ENCODE data around the gene AOAH. TPM values are rescaled to one million over a fixed set of nuclear protein-coding genes. Genes with fewer than 3 reads are reported as not detected.
"Not testable (repeated sequence)": the region's sequence is repeated elsewhere in the genome, so short reads cannot be mapped to it uniquely, and the experiment has no call there.

AOAH gene
- total RNA-seq, 1 experiment from 2014 or later, result 29.3 TPM

DNA sequence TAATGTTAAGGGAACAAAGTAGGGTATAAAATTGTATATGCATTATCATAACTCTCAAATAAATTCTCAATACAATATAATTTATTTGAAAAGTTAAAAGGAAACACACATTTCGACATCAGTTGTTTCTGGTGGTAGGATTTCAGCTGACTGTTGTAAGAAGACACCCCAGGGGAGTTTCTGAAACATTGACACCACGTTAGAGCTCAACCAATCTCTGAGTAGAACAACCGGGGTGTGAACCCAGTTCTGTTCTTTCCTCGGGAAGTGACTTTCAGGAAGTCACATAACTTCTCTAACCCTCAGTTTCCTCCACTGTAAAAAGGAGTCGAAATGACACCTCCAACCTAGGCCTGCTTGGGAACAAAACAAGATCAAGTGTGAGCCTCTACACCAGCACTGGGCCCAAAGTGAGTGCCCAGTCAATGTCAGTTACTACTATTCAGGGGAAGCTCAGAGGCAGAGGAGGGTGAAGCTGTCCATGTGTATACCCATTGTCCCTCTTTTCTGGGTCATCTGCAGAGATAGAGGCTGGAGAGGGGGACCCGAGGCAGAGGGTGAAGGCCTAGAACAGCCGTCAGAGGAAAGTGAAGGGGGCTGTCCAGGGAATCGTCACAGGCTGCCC lies 67.1 kb downstream of the AOAH start:
- DNase-seq (ENCODE audit: low spot score), result no peak

DNA sequence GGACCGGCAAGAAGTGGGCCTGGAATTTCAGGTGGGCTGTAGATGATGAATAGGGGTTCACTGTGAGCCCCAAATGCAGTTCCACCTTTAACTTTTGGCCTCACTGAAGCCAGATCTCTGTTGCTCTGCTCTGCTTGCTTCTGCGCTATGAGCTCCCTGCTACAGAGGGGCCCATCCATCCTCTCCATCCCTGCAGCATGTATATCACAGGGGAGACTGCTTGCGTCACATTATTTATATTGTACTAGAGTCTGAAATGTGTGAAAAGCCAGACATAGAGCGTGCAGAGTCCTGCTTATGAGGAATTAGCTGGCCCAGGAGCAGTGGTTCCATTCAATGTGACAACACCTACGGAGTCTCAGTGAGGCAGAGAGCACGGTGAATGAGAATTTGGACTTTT lies 69.9 kb downstream of the AOAH start:
- no peak for DNase-seq (ENCODE audit: low spot score)

DNA sequence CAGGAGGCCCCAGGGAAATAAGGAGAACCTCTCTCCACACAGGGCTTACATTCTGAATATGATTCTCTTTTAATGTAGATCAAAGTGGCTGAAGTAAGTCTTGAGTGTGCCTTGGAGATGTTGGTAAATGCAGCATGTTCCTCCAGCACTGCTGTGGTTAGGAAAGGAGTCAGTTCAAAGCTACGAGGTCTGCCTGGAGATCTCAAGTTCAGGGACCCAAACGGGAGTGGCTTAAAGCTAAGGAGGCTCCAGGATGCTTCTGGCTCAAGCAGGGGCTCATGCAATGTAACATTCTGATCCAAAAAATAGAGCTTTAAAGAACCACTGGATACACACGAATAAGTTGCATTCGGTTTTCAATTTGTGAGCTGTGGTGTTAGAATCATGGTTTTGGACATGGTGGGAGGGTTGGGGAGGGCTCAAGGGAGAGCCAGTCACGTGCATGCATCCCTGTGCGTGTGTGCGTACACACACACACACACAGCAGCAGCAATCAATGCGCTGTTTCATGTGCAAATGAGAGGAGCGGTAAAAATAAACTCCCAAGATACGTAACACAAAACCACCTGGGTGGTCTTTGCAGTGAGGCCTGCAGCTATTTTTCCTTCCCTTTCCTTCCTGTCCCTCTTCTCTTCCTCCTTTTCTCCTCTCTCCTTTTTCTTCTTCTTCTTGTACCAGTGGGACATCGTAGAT lies 70.5 kb downstream of the AOAH start:
- DNase-seq (ENCODE audit: low spot score), result no peak

DNA sequence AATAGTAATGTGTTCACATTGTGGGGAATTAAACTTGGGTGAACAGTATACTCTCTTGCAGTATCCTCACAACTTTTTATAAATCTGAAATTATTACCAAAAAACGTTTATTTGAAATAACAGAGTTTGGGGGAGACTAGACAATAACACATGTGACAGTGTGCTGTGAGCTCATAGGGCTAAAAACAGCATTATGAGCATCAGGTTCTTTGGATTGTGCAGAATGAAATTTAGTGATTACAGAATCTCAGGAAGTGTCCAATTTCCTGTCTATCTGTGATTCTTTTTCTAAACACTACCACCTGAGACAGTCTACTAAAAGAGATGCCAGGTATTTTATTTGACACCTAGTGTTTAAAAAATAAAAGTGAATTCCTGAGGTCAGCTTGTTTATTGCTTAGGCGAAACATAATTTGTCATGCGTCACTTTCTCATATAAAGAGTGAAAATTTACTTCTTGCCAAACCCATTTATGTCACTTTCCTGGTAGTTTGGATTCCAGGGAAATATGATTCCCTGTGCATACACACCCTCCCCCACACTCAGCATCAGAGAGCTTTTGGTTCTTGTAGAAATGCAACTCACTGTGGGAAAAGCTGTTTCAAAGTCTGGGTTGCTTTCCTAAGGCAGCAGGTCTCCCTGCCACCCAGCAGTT lies 71.2 kb downstream of the AOAH start:
- DNase-seq (ENCODE audit: low spot score), result peak; percentile 89

DNA sequence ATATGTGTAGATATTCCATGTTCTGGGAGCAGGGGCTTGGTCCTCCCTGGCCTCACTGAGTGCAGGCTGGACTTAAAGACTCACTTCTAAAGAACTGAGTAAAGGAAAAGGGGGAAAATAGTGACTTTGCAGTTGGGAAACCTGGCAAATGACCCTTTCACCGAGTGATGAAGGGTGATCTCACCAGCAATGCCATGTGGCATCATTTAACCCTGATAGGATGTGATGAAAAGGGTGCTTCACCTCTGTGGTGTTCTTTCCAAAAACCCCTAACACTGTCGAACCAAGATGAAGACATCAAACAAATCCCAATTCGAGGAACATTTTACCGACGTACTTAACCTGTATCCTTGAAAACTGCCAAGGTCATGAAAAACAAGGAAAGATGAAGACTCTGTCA lies 71.9 kb downstream of the AOAH start:
- DNase-seq (ENCODE audit: low spot score), result no peak

DNA sequence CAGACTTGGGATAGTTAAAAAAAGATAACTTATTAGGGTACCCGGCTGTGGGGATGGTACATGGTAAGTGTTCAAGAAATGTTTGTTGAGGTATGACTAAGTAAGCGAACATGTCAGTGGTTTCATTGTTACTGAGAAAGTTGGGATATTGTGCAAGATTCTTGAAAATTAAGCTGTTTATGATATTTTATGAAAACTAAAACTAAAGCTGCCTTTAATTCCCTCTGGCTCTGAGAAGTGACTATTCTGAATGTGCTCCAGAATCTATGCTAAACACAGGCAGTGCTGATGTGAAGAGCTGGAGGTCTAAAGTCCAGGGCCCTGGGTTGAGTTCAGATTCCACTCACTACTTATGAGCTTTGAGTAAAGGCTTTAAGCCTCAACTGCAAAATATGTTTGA lies 72.9 kb downstream of the AOAH start:
- no peak for DNase-seq (ENCODE audit: low spot score)

DNA sequence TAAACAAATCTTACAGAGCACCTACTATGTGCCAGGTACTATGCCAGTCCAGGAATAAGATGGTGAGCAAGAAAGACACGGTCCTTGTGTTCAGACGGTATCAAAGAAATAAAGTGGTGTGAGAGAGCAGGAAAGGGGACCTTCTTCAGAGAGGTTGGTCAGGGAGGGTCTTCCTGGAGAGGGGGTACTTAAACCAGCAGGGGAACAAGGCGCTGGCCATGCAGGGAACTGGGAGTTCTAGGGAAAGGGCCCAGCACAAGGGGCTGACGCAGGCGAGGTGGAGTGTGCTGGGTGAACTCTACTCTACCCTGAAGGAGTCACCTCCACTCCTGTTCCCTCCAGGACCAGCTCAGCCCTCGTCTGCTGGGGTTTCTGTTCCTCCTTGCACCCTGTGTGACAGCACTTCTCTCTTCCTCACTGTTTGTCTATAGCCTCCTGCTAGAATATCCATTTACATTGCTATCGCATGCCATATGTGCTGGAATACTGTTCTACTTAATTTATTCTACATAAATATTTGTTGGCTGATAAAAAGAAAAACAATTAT lies 73.5 kb downstream of the AOAH start:
- DNase-seq (ENCODE audit: low spot score), result no peak

DNA sequence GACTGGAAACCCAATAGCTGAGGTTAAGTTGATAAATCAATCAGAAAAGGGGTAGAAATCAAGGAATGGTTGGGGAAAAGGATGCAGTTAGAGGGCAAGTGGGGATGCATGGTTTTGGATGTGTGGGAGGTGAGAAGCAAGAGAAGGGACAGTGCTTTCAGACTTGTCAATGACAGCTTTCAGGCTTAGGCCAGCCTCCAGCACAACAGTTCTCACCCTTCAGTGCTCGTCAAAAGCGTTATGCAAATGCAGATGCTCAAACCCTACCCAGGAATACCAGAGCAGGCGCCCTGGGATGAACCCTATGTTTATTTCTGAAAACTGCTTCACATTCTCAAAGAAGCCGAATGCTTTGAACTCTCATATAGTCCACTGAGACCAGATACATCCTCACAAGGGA lies 74.0 kb downstream of the AOAH start:
- no peak for DNase-seq (ENCODE audit: low spot score)

DNA sequence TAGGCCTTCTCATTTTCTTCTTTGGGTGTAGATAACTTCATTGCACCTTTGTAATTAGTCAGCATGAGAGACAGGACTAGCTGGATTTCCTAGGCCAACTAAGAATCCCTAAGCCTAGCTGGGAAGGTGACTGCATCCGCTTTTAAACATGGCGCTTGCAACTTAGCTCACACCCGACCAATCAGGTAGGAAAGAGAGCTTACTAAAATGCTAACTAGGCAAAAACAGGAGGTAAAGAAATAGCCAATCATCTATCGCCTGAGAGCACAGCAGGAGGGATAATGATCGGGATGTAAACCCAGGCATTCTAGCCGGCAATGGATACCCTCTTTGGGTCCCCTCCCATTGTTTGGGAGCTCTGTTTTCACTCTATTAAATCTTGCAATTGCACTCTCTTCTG lies 75.0 kb downstream of the AOAH start:
- not testable (repeated sequence) for DNase-seq (ENCODE audit: low spot score)

DNA sequence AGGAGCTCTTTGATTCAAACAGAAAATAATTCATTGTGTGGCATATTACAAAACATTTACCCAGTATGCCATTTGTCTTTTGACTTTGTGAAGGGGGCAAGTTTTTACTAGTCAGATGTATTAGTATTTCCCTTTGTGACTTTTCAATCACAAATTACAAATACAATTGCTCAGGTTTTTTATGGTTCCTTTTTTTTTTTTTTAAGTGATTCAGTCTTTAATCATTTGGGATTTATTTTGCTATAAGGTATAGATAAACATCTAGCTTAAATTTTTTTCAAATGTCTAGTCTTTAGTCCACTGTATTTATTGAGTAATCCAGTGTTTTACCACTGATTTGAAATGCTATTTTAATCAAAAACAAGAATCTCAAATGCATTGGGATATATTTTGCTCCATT lies 75.9 kb downstream of the AOAH start:
- DNase-seq (ENCODE audit: low spot score), result no peak

DNA sequence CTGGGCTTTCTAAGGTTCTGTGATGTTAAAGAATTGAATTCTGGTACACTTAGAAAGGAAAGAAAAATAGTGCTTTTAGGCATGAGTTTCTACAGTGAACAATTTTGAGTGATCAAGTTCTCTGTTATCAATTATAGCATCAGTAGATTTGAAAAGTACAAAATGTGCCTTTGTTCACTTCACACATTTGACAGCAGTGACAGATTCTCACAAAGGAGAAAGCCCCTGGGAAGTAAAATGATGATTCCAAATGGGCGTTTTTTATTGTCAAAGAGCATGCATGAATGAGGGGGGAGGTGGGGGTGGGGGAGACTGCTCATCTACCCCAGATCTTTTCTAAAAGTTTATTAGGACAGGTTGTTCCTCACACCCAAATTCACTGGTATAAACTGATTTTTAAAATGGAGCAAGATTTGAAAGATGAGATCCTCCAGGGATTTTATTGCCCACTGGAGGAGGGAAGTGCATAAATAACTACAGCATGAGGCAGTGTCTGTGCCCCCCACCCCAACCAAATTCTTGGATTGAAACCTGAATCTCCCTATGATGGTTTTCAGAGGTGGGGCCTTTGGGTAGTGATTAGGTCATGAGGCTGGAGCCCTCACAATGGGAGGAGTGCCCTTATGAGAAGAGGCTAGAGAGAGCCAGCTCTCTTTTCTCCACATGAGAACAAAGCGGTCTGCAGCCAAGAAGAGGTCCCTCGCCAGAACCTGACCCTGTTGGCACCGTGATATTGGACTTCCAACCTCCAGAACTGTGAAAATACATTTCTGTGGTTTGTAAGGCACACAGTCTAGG lies 79.5 kb downstream of the AOAH start:
- DNase-seq (ENCODE audit: low spot score), result no peak

DNA sequence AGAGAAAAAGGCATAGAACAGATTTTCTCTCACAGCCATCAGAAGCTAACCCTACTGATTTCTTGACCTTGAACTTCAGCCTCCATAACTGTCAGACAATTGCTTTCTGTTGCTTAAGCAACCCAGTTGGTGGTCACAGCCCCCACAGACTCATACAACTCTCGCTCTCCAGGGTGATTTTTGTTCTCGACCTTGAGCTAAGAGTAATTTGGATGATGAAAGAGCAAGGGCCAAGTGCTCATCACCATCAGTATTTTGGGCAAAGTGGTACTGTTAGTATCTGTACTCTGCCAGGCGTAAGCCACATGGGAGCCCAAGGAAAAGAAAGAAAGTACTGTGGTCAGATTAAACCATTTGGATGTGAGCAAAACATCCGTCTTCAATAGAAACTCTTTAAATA lies 81.9 kb downstream of the AOAH start:
- no peak for DNase-seq (ENCODE audit: low spot score)

DNA sequence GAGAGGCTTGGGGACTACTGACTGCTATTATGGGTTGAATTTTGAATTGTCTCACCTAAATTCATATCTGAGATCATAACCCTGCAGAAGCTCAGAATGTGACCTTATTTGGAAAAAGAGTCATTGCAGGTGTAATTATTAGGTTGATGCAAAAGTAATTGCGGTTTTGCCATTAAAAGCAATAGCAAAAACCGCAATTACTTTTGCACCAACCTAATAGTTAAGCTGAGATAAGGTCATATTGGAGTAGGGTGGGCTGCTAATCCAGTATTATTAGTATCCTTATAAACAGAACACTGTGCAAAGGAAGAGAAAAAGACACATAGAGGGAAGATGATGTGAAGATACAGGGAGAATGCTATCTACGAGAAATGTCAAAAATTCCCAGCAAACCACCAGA lies 82.3 kb downstream of the AOAH start:
- no peak for DNase-seq (ENCODE audit: low spot score)

DNA sequence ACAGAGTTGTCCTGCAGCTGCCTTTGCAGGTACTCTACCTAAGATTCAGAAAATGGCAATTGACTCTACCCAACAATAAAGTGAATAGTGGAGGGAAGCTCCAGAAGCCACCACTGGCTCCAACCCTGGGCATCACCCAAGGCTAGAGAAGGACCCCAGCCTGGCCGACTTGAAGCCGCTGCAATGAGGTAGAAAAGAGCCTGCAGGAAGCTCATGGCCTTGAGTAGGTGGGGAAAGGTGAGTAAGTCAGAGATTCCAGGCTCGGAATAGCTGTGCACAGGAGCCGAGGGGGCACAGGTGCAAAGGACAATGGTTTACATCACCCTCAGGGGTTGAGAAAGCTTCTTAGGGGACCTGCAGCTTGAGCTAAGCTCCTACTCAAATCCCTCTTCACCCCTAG lies 83.6 kb downstream of the AOAH start:
- DNase-seq (ENCODE audit: low spot score), result no peak

DNA sequence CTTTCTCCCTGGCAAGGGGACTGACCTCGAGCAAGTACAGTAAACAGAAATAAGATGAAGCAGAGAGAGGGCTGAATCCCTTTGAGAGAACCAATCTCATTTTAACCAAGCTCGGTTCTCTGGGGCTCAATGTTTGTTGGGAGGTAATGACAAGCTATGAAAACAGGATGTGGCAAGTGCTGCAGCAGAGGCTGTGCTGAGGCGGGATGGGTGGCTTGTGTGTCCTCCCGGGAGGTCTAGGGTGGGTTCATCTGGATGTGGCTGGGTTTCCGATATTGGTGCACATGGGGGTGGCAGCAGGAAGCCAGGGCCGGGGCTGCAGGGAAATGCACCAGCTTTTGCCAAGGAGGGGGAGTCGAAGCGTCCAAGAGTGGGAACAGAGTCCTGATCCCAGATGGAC lies 84.5 kb downstream of the AOAH start:
- no peak for DNase-seq (ENCODE audit: low spot score)

DNA sequence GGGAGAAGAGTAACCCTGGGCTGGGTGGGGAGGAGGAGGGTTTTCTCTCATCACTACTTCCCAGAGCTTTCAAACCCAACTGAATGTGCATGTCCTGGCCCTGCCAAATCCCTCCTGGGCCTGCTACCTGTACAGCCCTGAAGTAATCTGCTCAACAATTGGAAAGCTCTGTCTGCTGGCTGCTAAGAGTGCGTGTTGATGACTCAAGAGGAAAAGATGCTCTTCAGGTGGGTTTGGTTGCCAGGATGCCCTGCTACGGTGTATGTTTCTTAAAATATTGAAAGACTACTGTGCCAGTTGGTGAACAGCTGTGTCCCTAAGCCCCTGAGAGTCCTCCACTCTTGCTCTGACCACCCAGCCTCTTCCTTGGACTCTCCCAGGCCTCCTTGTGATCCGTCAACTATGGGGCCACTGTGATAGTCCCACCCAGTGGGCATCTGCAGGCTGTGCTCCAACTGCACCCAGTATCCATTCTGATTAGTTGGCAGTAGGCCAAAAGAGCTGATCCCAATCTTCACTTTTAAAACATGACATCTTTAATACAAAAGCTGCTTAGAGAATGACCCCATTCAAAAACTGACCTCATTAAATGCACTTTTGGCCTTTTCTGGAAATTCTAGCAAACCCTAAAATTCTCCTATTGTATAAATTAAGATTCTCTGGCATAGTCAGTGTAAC lies 85.6 kb downstream of the AOAH start:
- no peak for DNase-seq (ENCODE audit: low spot score)

DNA sequence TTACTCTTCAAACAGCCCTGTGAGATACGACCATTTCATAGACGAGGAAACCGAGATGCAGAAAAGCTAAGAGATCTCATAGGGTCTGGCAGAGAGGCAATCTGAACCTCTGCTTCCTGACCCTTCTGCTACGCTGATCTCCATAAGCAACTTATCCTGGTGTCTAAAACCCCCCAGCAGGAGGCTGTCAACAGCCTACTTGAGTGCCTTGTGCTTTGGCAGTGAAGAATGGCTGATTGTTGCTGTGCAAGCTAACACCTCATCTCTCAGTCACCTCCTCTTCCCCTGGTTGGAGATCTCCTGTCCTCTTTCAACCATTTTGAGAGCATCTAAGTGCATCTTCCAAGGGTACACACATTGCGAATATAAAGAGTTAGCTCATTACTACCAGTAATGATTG lies 86.2 kb downstream of the AOAH start:
- no peak for DNase-seq (ENCODE audit: low spot score)

DNA sequence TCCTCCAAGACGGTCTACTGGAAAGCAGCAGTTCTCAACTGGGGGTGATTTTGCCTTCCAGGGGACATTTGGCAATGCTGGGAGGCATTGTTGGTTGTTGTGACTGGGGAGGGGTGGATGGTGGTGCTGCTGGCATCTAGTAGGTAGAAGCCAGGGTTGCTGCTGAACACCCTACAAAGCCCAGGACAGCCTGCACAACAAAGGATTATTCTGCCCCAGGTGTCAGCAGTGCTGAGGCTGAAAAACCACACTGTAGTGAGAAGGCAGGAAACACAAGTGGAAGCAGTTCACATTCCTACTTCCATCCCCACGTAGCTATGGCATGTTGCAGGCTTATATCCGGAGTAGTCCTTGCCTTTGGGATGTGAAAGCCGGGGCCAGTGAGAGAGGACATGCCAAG lies 86.9 kb downstream of the AOAH start:
- no peak for DNase-seq (ENCODE audit: low spot score)

DNA sequence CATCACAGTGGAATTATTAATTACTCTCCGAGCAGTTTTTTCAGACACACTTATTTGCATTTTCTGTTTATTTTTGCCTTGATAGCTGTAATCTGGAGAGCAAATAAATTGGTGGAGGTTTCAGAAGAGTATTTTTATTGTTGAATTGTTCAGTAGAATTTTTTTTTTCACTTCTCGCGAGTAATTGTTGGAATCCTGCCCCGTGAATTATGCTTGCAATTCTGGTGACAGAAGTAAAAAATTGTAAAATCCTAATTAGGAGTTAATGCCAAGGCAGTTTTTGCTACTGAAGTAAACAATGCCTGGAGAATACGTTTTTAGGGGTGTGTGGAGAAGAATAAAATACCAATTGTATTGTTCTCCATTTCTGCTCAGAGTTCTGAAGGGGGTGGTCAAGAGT lies 88.2 kb downstream of the AOAH start:
- no peak for DNase-seq (ENCODE audit: low spot score)

DNA sequence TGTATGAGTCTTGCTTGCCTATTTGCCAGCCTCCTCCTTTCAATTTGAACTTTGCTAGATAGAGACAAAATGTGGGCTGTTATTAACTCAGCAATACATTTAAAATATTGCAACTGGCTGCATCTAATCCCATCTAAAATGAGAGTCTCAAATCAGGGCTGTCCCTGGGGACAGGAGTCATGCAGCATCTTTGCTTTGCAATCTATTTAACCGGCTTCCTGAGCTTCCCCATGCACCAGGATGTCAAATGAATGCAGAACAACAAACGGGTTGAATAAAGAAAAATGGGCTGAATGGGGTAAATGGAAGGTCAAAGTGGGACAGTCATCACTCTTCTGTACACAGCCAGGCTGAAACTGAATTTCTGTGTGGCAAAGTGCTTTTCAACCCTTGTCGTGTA lies 89.2 kb downstream of the AOAH start:
- DNase-seq (ENCODE audit: low spot score), result no peak

DNA sequence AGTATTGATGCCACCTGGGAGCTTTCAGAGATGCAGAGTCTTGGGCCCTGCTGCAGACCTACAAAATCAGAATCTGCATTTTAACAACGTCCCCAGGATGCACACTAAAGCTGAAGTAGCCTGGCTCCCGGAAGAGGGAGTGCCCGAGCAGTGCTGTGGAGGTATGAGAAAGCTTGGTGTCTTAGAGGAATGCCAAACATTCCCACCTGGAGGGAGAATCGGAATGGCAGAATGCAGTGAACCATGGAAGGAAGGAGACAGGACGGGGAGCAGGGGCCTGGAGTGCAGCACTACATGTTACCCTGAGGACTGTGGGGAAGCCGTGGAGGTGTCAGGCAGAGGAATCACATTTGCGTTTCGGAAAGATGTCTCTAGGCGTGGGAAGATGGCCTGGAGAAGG lies 90.9 kb downstream of the AOAH start:
- DNase-seq (ENCODE audit: low spot score), result no peak
